ENCODE results near the gene SPINDOC.

- TF ChIP-seq, protein P1, sequence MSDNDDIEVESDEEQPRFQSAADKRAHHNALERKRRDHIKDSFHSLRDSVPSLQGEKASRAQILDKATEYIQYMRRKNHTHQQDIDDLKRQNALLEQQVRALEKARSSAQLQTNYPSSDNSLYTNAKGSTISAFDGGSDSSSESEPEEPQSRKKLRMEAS (IDR thresholded peaks at IDR 0.05): no peak
- TF ChIP-seq NFIC (IDR thresholded peaks at IDR 0.05): no peak
- no peak for TF ChIP-seq CREB1 (IDR thresholded peaks at IDR 0.05; ENCODE audit: low read depth)
- TF ChIP-seq TAF1 (IDR thresholded peaks at IDR 0.05; ENCODE audit: low read depth): no peak
- TF ChIP-seq EP300 (IDR thresholded peaks at IDR 0.05; ENCODE audit: borderline replicate concordance): no peak
- TF ChIP-seq RAD21 (IDR thresholded peaks at IDR 0.05; ENCODE audit: low read depth): no peak
- TF ChIP-seq CEBPB (IDR thresholded peaks at IDR 0.05): no peak
- TF ChIP-seq REST (IDR thresholded peaks at IDR 0.05; ENCODE audit: low read depth): no peak
- TF ChIP-seq FOXM1 (IDR thresholded peaks at IDR 0.05; ENCODE audit: borderline replicate concordance, low read depth): no peak
- TF ChIP-seq YY1 (IDR thresholded peaks at IDR 0.05; ENCODE audit: low read depth): no peak
- TF ChIP-seq TCF12 (IDR thresholded peaks at IDR 0.05; ENCODE audit: low read depth): no peak
- TF ChIP-seq TEAD4 (IDR thresholded peaks at IDR 0.05): no peak
Measured at GRCh38 chr11:63779039-63779438, 34.2 kb upstream of the SPINDOC start.
